Neuronal stem cell (in vitro differentiated cells): ENCODE measurements around the gene FHOD3.

Experiments
- DNase-seq: peaks from one replicate; pipeline ENCODE4 v3.0.0-alpha.2; 2013; ENCODE audit warnings: low spot score
- H2AFZ ChIP-seq: one replicate; pipeline ENCODE4 v1.6.1; 2013; ENCODE audit warnings: mild to moderate bottlenecking, low read length, inconsistent platforms
- H2AK5ac ChIP-seq: 2 replicates; pipeline ENCODE4 v1.6.1; 2013; ENCODE audit warnings: low read depth, mild to moderate bottlenecking, inconsistent platforms, low read length, moderate library complexity, mixed read lengths
- H2BK120ac ChIP-seq: 2 replicates; pipeline ENCODE4 v1.6.1; 2013; ENCODE audit warnings: low read depth, mild to moderate bottlenecking, inconsistent platforms, low read length, moderate library complexity, mixed read lengths
- H2BK12ac ChIP-seq: one replicate; pipeline ENCODE4 v1.6.1; 2013; ENCODE audit warnings: low read length, inconsistent platforms
- H2BK15ac ChIP-seq: 2 replicates; pipeline ENCODE4 v1.6.1; 2013; ENCODE audit warnings: mild to moderate bottlenecking, low read length, inconsistent platforms, mixed read lengths
- H2BK5ac ChIP-seq: one replicate; pipeline ENCODE4 v1.6.1; 2013; ENCODE audit warnings: inconsistent platforms, mild to moderate bottlenecking, low read length, moderate library complexity
- H3K14ac ChIP-seq: one replicate; pipeline ENCODE4 v1.6.1; 2013; ENCODE audit warnings: low read length, inconsistent platforms
- H3K18ac ChIP-seq: 2 replicates; pipeline ENCODE4 v1.6.1; 2013; ENCODE audit warnings: low read length, inconsistent platforms
- H3K23ac ChIP-seq: 2 replicates; pipeline ENCODE4 v1.6.1; 2013; ENCODE audit warnings: low read depth, mild to moderate bottlenecking, mixed read lengths, low read length, inconsistent platforms; ENCODE audit not compliant: poor library complexity
- H3K27ac ChIP-seq: replicated peaks from 3 replicates; pipeline ENCODE4 v1.5.1; 2013; ENCODE audit warnings: low read length, inconsistent platforms
- H3K27me3 ChIP-seq, 3 experiments: 2 replicates each; pipeline ENCODE4 v1.6.1; 2013; ENCODE audit warnings: low read length in 3 of 3, mild to moderate bottlenecking in 2 of 3, inconsistent platforms in 1 of 3, low read depth in 1 of 3, mixed read lengths in 1 of 3, moderate library complexity in 1 of 3; ENCODE audit not compliant: control insufficient read depth in 3 of 3, insufficient read depth in 3 of 3
- H3K36me3 ChIP-seq, 2 donors: replicated peaks in 1 of 2; 2 replicates each; pipeline ENCODE4 v1.6.1; 2013; ENCODE audit warnings: low read length in 2 of 2; ENCODE audit not compliant: control insufficient read depth in 2 of 2, insufficient read depth in 2 of 2
- H3K4ac ChIP-seq: 2 replicates; pipeline ENCODE4 v1.6.1; 2013; ENCODE audit warnings: inconsistent platforms, mild to moderate bottlenecking, low read length, moderate library complexity
- H3K4me1 ChIP-seq, 2 donors: 1 replicate in 1 of 2; 2 replicates in 1 of 2; pipeline ENCODE4 v1.6.1; 2013; ENCODE audit warnings: low read length in 2 of 2, low read depth in 1 of 2; ENCODE audit not compliant: control insufficient read depth in 2 of 2, insufficient read depth in 1 of 2
- H3K4me2 ChIP-seq: one replicate; pipeline ENCODE4 v1.6.1; 2013; ENCODE audit warnings: mild to moderate bottlenecking, low read length, inconsistent platforms; ENCODE audit not compliant: insufficient read depth, poor library complexity, severe bottlenecking
- H3K4me3 ChIP-seq, 2 donors: 2 replicates each; pipeline ENCODE4 v1.5.1; 2013; ENCODE audit warnings: low read length in 2 of 2, mild to moderate bottlenecking in 2 of 2, inconsistent platforms in 1 of 2, moderate library complexity in 1 of 2
- H3K79me1 ChIP-seq: one replicate; pipeline ENCODE4 v1.6.1; 2013; ENCODE audit warnings: low read depth, mild to moderate bottlenecking, inconsistent platforms, low read length, moderate library complexity
- H3K9ac ChIP-seq: one replicate; pipeline ENCODE4 v1.6.1; 2013; ENCODE audit warnings: mild to moderate bottlenecking, low read depth, low read length, inconsistent platforms; ENCODE audit not compliant: poor library complexity
- H3K9me3 ChIP-seq, 2 donors: replicated peaks in 1 of 2; 2 replicates each; pipeline versions ENCODE3 to v1.6.1; 2013; ENCODE audit warnings: low read length in 2 of 2, mild to moderate bottlenecking in 2 of 2, inconsistent platforms in 1 of 2, low read depth in 1 of 2, mixed read lengths in 1 of 2, moderate library complexity in 1 of 2; ENCODE audit not compliant: control insufficient read depth in 2 of 2, insufficient read depth in 1 of 2
- H4K8ac ChIP-seq: one replicate; pipeline ENCODE4 v1.6.1; 2013; ENCODE audit warnings: low read depth, mild to moderate bottlenecking, inconsistent platforms, low read length, moderate library complexity
- H4K91ac ChIP-seq: one replicate; pipeline ENCODE4 v1.6.1; 2013; ENCODE audit warnings: low read length, low read depth, mild to moderate bottlenecking, inconsistent platforms; ENCODE audit not compliant: poor library complexity
- WGBS, 2 donors: extraction: QIAGEN DNeasy Blood & Tissue Kit; methylation state at CpG; one replicate each; pipeline ENCODE4 v1.1.7; 2013; ENCODE audit warnings: missing lambda C conversion rate in 2 of 2, mixed read lengths in 1 of 2; ENCODE audit not compliant: insufficient read length in 2 of 2, insufficient replicate concordance in 1 of 2; ENCODE audit errors: extremely low coverage in 2 of 2; 5-methylcytosine and 5-hydroxymethylcytosine counted together

Gene FHOD3

GRCh38 chr18:36818652-36819051 is 521.1 kb downstream of the FHOD3 start:
- Histone ChIP-seq H3K14ac (no peak overlapping the region), H2AK5ac (no peak overlapping the region), H3K9me3 (peaks cover 0 to 4% of the 10 kb centered on the region in 2 donors), H3K4me2 (no peak overlapping the region), H2BK12ac (no peak overlapping the region), H4K8ac (no peak overlapping the region), H3K27ac (no peak overlapping the region), H3K18ac (no peak overlapping the region), H3K4me1 (peaks cover 0 to 3% of the 10 kb centered on the region in 2 donors), H3K4me3 (no peak overlapping the region), H3K9ac (no peak overlapping the region), H2AFZ (no peak overlapping the region), H2BK5ac (no peak overlapping the region), H3K27me3 (no peaks in the 10 kb centered on the region), H3K4ac (no peak overlapping the region), H2BK15ac (no peak overlapping the region), H3K36me3 (peaks cover 19 to 95% of the 10 kb centered on the region in 2 donors), H4K91ac (no peak overlapping the region), H3K23ac (no peak overlapping the region), H2BK120ac (no peak overlapping the region), H3K79me1 (no peaks in the 10 kb centered on the region)
- DNase-seq: no peak
- no CpG with 5 or more reads among the region's 3 CpGs for WGBS, 2 donors

- no peak overlapping the region for H2AFZ ChIP-seq
- no peak overlapping the region for H3K9ac ChIP-seq
- H3K4me3 ChIP-seq: no peak overlapping the region
- H2BK12ac ChIP-seq: no peak overlapping the region
- no peak overlapping the region for H4K91ac ChIP-seq
- H2BK120ac ChIP-seq: no peak overlapping the region
- peaks cover 0 to 4% of the 10 kb centered on the region in 2 donors for H3K9me3 ChIP-seq
- no peak overlapping the region for H3K14ac ChIP-seq
- DNase-seq: no peak
- H4K8ac ChIP-seq: no peak overlapping the region
- H3K79me1 ChIP-seq: no peaks in the 10 kb centered on the region
- H3K4ac ChIP-seq: no peak overlapping the region
- H3K4me1 ChIP-seq: peaks cover 0 to 3% of the 10 kb centered on the region in 2 donors
- H3K27ac ChIP-seq: no peak overlapping the region
- H2BK15ac ChIP-seq: no peak overlapping the region
- no peak overlapping the region for H2BK5ac ChIP-seq
- H3K23ac ChIP-seq: no peak overlapping the region
- H3K18ac ChIP-seq: no peak overlapping the region
- no peaks in the 10 kb centered on the region for H3K27me3 ChIP-seq
- H3K36me3 ChIP-seq: peaks cover 19 to 95% of the 10 kb centered on the region in 2 donors
- H3K4me2 ChIP-seq: no peak overlapping the region
- no peak overlapping the region for H2AK5ac ChIP-seq
Measured at GRCh38 chr18:36819621-36820020, 522.1 kb downstream of the FHOD3 start.

- Histone ChIP-seq H4K91ac (no peak overlapping the region), H2AK5ac (no peak overlapping the region), H3K9ac (no peak overlapping the region), H3K18ac (no peak overlapping the region), H3K27me3 (no peaks in the 10 kb centered on the region), H3K36me3 (peaks cover 17 to 90% of the 10 kb centered on the region in 2 donors), H3K27ac (no peak overlapping the region), H2BK12ac (no peak overlapping the region), H2BK15ac (no peak overlapping the region), H3K4me1 (no peaks in the 10 kb centered on the region), H3K9me3 (peaks cover 0 to 12% of the 10 kb centered on the region in 2 donors), H3K79me1 (no peaks in the 10 kb centered on the region), H3K4me3 (no peak overlapping the region), H2AFZ (no peak overlapping the region), H3K4me2 (no peak overlapping the region), H2BK120ac (no peak overlapping the region), H4K8ac (no peak overlapping the region), H3K23ac (no peak overlapping the region), H3K14ac (no peak overlapping the region), H2BK5ac (no peak overlapping the region), H3K4ac (no peak overlapping the region)
- no peak for DNase-seq
- no CpG with 5 or more reads among the region's 4 CpGs for WGBS, 2 donors
Measured at GRCh38 chr18:36821681-36822080, 524.2 kb downstream of the FHOD3 start.

DNA sequence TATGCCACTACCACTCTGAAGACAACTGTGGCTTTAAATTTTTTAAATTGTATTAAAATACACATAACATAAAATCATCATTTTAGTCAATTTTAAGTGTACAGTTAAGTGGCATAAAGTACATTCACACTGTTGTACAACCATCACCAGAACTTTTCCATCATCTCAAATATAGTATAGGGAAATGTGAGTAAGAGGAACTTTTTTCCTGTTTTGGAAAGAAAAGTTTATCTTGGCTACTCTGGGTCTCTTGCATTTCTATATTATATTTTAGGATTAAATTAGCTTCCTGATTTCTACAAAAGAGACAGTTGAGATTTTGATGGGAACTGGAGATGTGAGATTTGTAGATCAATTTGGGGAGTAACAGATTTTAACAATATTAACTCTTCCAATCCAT is 528.0 kb downstream of the FHOD3 start:
- Histone ChIP-seq H2AFZ (no peak overlapping the region), H3K27ac (no peak overlapping the region), H3K4me3 (no peak overlapping the region), H2BK120ac (no peak overlapping the region), H3K4me2 (no peak overlapping the region), H3K36me3 (peaks cover 5 to 56% of the 10 kb centered on the region in 2 donors), H3K23ac (no peak overlapping the region), H2BK15ac (no peak overlapping the region), H4K8ac (no peak overlapping the region), H3K79me1 (peaks cover 5% of the 10 kb centered on the region), H3K4me1 (peaks cover 0 to 2% of the 10 kb centered on the region in 2 donors), H2AK5ac (no peak overlapping the region), H4K91ac (no peak overlapping the region), H2BK12ac (no peak overlapping the region), H3K9ac (no peak overlapping the region), H3K4ac (no peak overlapping the region), H2BK5ac (no peak overlapping the region), H3K9me3 (peaks cover 0 to 13% of the 10 kb centered on the region in 2 donors), H3K18ac (no peak overlapping the region), H3K27me3 (no peaks in the 10 kb centered on the region), H3K14ac (no peak overlapping the region)
- no peak for DNase-seq
